Measurements from ENCODE around the gene SNED1.

The SNED1 gene

GRCh38 chr2:241070361-241070760 is 71.9 kb downstream of the SNED1 start:
- Histone ChIP-seq H3K27ac (ENCODE audit: low read length) (no peak overlapping the region), H4K20me1 (ENCODE audit: insufficient read depth, low read length) (no peaks in the 10 kb centered on the region), H3K79me2 (ENCODE audit: low read length) (no peaks in the 10 kb centered on the region), H3K9ac (ENCODE audit: low read length) (no peak overlapping the region), H3K4me3 (ENCODE audit: low read length) (no peak overlapping the region), H3K4me1 (ENCODE audit: low read length) (no peaks in the 10 kb centered on the region), H3K4me2 (ENCODE audit: low read depth, low read length) (no peak overlapping the region), H2AFZ (ENCODE audit: low read length) (no peak overlapping the region), H3K9me3 (replicated peaks; ENCODE audit: insufficient read depth, low read length) (no peaks in the 10 kb centered on the region), H3K9me2 (replicated peaks; ENCODE audit: insufficient read depth, low read length) (no peaks in the 10 kb centered on the region), H3K27me3 (replicated peaks; ENCODE audit: insufficient read depth, low read length) (no peaks in the 10 kb centered on the region), H3F3A (ENCODE audit: insufficient read depth, low read length) (no peaks in the 10 kb centered on the region), H3K36me3 (replicated peaks; ENCODE audit: insufficient read depth, low read length) (no peaks in the 10 kb centered on the region)
- DNase-seq, result no peak
- TF ChIP-seq EZH2phosphoT487 (IDR thresholded peaks at IDR 0.05; ENCODE audit: low read length) (no peak), CTCF (IDR thresholded peaks at IDR 0.05; ENCODE audit: low read length) (no peak), EZH2 (optimal IDR thresholded peaks at IDR 0.05; ENCODE audit: low read depth, low read length) (no peak)

GRCh38 chr2:241070811-241071676 is 72.6 kb downstream of the SNED1 start:
- Histone ChIP-seq H3K9me2 (replicated peaks; ENCODE audit: insufficient read depth, low read length) (no peaks in the 10 kb centered on the region), H3K36me3 (replicated peaks; ENCODE audit: insufficient read depth, low read length) (no peaks in the 10 kb centered on the region), H2AFZ (ENCODE audit: low read length) (no peak overlapping the region), H4K20me1 (ENCODE audit: insufficient read depth, low read length) (no peaks in the 10 kb centered on the region), H3K4me2 (ENCODE audit: low read depth, low read length) (no peak overlapping the region), H3K27ac (ENCODE audit: low read length) (no peak overlapping the region), H3K9ac (ENCODE audit: low read length) (no peak overlapping the region), H3F3A (ENCODE audit: insufficient read depth, low read length) (no peaks in the 10 kb centered on the region), H3K4me1 (ENCODE audit: low read length) (no peaks in the 10 kb centered on the region), H3K79me2 (ENCODE audit: low read length) (no peaks in the 10 kb centered on the region), H3K9me3 (replicated peaks; ENCODE audit: insufficient read depth, low read length) (no peaks in the 10 kb centered on the region), H3K4me3 (ENCODE audit: low read length) (no peak overlapping the region), H3K27me3 (replicated peaks; ENCODE audit: insufficient read depth, low read length) (no peaks in the 10 kb centered on the region)
- no peak for DNase-seq
- TF ChIP-seq CTCF (IDR thresholded peaks at IDR 0.05; ENCODE audit: low read length), result no peak
- no peak for TF ChIP-seq EZH2 (optimal IDR thresholded peaks at IDR 0.05; ENCODE audit: low read depth, low read length)
- TF ChIP-seq EZH2phosphoT487 (IDR thresholded peaks at IDR 0.05; ENCODE audit: low read length), result no peak

GRCh38 chr2:241071677-241072111 is 73.3 kb downstream of the SNED1 start:
- no peaks in the 10 kb centered on the region for H4K20me1 ChIP-seq (ENCODE audit: insufficient read depth, low read length)
- H3K27me3 ChIP-seq (replicated peaks; ENCODE audit: insufficient read depth, low read length), result no peaks in the 10 kb centered on the region
- H3K9me3 ChIP-seq (replicated peaks; ENCODE audit: insufficient read depth, low read length), result no peaks in the 10 kb centered on the region
- H2AFZ ChIP-seq (ENCODE audit: low read length), result no peak overlapping the region
- H3K36me3 ChIP-seq (replicated peaks; ENCODE audit: insufficient read depth, low read length), result no peaks in the 10 kb centered on the region
- H3F3A ChIP-seq (ENCODE audit: insufficient read depth, low read length), result no peaks in the 10 kb centered on the region
- no peak overlapping the region for H3K4me3 ChIP-seq (ENCODE audit: low read length)
- no peaks in the 10 kb centered on the region for H3K4me1 ChIP-seq (ENCODE audit: low read length)
- DNase-seq, result no peak
- H3K79me2 ChIP-seq (ENCODE audit: low read length), result no peaks in the 10 kb centered on the region
- no peak overlapping the region for H3K4me2 ChIP-seq (ENCODE audit: low read depth, low read length)
- H3K9ac ChIP-seq (ENCODE audit: low read length), result no peak overlapping the region
- H3K27ac ChIP-seq (ENCODE audit: low read length), result no peak overlapping the region
- H3K9me2 ChIP-seq (replicated peaks; ENCODE audit: insufficient read depth, low read length), result no peaks in the 10 kb centered on the region
- TF ChIP-seq EZH2phosphoT487 (IDR thresholded peaks at IDR 0.05; ENCODE audit: low read length), result no peak
- TF ChIP-seq CTCF (IDR thresholded peaks at IDR 0.05; ENCODE audit: low read length), result no peak
- no peak for TF ChIP-seq EZH2 (optimal IDR thresholded peaks at IDR 0.05; ENCODE audit: low read depth, low read length)
